OCI-LY7 (cell line): ENCODE results near the gene DIP2C.

Experiments used
- CTCF ChIP-seq: fragments of 200-600 bp; sonication (generic); conservative IDR thresholded peaks from 2 replicates; pipeline ENCODE4 v1.5.1; 2014; ENCODE audit warnings: mild to moderate bottlenecking, antibody characterized with exemption, low read length, moderate library complexity, mixed read lengths
- EZH2phosphoT487 ChIP-seq: fragments of 200-600 bp; sonication (generic); IDR thresholded peaks from 2 replicates; pipeline ENCODE4 v1.6.1; 2018; ENCODE audit warnings: low read depth, borderline replicate concordance, mild to moderate bottlenecking, mixed run types, antibody characterized with exemption, low read length, moderate library complexity, mixed read lengths

GRCh38 chr10:515674-516073, 173.8 kb downstream of the DIP2C start:
- TF ChIP-seq CTCF (no peak), EZH2phosphoT487 (no peak)
